WTC11 (cell line): ENCODE measurements around the gene RELCH. TPM values are rescaled to one million over a fixed set of nuclear protein-coding genes. Genes with fewer than 3 reads are reported as not detected.
A peak's percentile ranks its signal among the peaks of the same experiment; 100 is the strongest.

Experiments used
- ATAC-seq: fragments of 200-7000 bp; cut with Tn5 transposase; 2 replicates; pipeline ENCODE4 v1.10.0; 2021; ENCODE audit warnings: mild to moderate bottlenecking, moderate library complexity
- CTCF ChIA-PET: fragments of 300-600 bp; sonication (Branson Sonifier 250); formaldehyde crosslinking; loops from one replicate; lab custom pipeline; 2021; ENCODE audit warnings: antibody characterized with exemption; lab: Charles Lee
- POLR2A ChIA-PET: fragments of 350-600 bp; sonication (Branson Sonifier 250); formaldehyde crosslinking; loops from one replicate; lab custom pipeline; 2021; ENCODE audit warnings: antibody characterized with exemption; lab: Charles Lee
- DNase-seq: peaks from one replicate; pipeline ENCODE4 v3.0.0; 2021; ENCODE audit warnings: low spot score
- H3K27ac Mint-ChIP-seq: 2 replicates; pipeline ENCODE4 v1.8.0; 2021; ENCODE audit warnings: mixed read lengths
- H3K27me3 Mint-ChIP-seq: 2 replicates; pipeline ENCODE4 v1.8.0; 2021; ENCODE audit warnings: low read depth, mild to moderate bottlenecking, moderate library complexity, mixed read lengths
- H3K36me3 Mint-ChIP-seq: 2 replicates; pipeline ENCODE4 v1.8.0; 2021; ENCODE audit warnings: mixed read lengths
- H3K4me1 Mint-ChIP-seq: 2 replicates; pipeline ENCODE4 v1.8.0; 2022; ENCODE audit warnings: mixed read lengths
- H3K4me3 Mint-ChIP-seq: 2 replicates; pipeline ENCODE4 v1.8.0; 2021; ENCODE audit warnings: mild to moderate bottlenecking, moderate library complexity, mixed read lengths
- H3K9me3 Mint-ChIP-seq: 2 replicates; pipeline ENCODE4 v1.8.0; 2021; ENCODE audit warnings: mixed read lengths
- ATF1 ChIP-seq: sonication (generic); formaldehyde crosslinking; IDR thresholded peaks from 2 replicates; pipeline ENCODE4 v1.8.1; 2023; ENCODE audit warnings: mild to moderate bottlenecking, moderate library complexity, missing genetic modification reagents
- CDX4 ChIP-seq: fragments of 250-450 bp; sonication (Bioruptor Pico); IDR thresholded peaks from 2 replicates; pipeline ENCODE4 v1.9.0; 2021; ENCODE audit warnings: moderate library complexity, mild to moderate bottlenecking, inconsistent platforms, borderline replicate concordance
- E2F5 ChIP-seq: sonication (generic); formaldehyde crosslinking; IDR thresholded peaks from 2 replicates; pipeline ENCODE4 v1.8.1; 2022; ENCODE audit warnings: mild to moderate bottlenecking, moderate library complexity, missing genetic modification reagents
- ELF4 ChIP-seq: sonication (generic); formaldehyde crosslinking; IDR thresholded peaks from 2 replicates; pipeline ENCODE4 v1.8.1; 2022; ENCODE audit warnings: low read depth, mild to moderate bottlenecking, moderate library complexity, missing genetic modification reagents
- EMX1 ChIP-seq: fragments of 250-450 bp; sonication (Bioruptor Pico); IDR thresholded peaks from 2 replicates; pipeline ENCODE4 v1.8.0; 2021; ENCODE audit warnings: mild to moderate bottlenecking
- IRF1 ChIP-seq: sonication (generic); formaldehyde crosslinking; IDR thresholded peaks from 2 replicates; pipeline ENCODE4 v1.8.0; 2023; ENCODE audit warnings: missing genetic modification reagents
- NFATC4 ChIP-seq: fragments of 250-450 bp; sonication (Bioruptor Pico); IDR thresholded peaks from 2 replicates; pipeline ENCODE4 v1.9.0; 2021; ENCODE audit warnings: mild to moderate bottlenecking
- NR2C2 ChIP-seq: sonication (generic); formaldehyde crosslinking; IDR thresholded peaks from 2 replicates; pipeline ENCODE4 v1.8.0; 2022; ENCODE audit warnings: mild to moderate bottlenecking, missing genetic modification reagents
- NR3C1 ChIP-seq: sonication (generic); formaldehyde crosslinking; conservative IDR thresholded peaks from 2 replicates; pipeline ENCODE4 v1.8.1; 2023; ENCODE audit warnings: low read depth, mild to moderate bottlenecking, missing genetic modification reagents
- OVOL2 ChIP-seq: fragments of 250-450 bp; sonication (Bioruptor Pico); IDR thresholded peaks from 2 replicates; pipeline ENCODE4 v1.9.0; 2021; ENCODE audit warnings: mild to moderate bottlenecking, borderline replicate concordance
- PRRX2 ChIP-seq: fragments of 250-450 bp; sonication (Bioruptor Pico); IDR thresholded peaks from 2 replicates; pipeline ENCODE4 v1.8.0; 2021; ENCODE audit warnings: mild to moderate bottlenecking
- RELA ChIP-seq: sonication (generic); formaldehyde crosslinking; IDR thresholded peaks from 2 replicates; pipeline ENCODE4 v1.8.1; 2022; ENCODE audit warnings: missing genetic modification reagents, mild to moderate bottlenecking, borderline replicate concordance
- RORB ChIP-seq: fragments of 250-450 bp; sonication (Bioruptor Pico); IDR thresholded peaks from 2 replicates; pipeline ENCODE4 v1.9.0; 2021; ENCODE audit warnings: mild to moderate bottlenecking
- SMAD4 ChIP-seq: sonication (generic); formaldehyde crosslinking; IDR thresholded peaks from 2 replicates; pipeline ENCODE4 v1.8.0; 2022; ENCODE audit warnings: mild to moderate bottlenecking, missing genetic modification reagents
- STAT6 ChIP-seq: sonication (generic); formaldehyde crosslinking; conservative IDR thresholded peaks from 2 replicates; pipeline ENCODE4 v1.8.1; 2023; ENCODE audit warnings: mild to moderate bottlenecking, low read depth, missing genetic modification reagents, moderate library complexity
- TCF7 ChIP-seq: sonication (generic); formaldehyde crosslinking; IDR thresholded peaks from 2 replicates; pipeline ENCODE4 v1.8.0; 2022; ENCODE audit warnings: mild to moderate bottlenecking, low read depth, missing genetic modification reagents, moderate library complexity
- TEAD4 ChIP-seq: sonication (generic); formaldehyde crosslinking; IDR thresholded peaks from 2 replicates; pipeline ENCODE4 v1.8.0; 2022; ENCODE audit warnings: mild to moderate bottlenecking, missing genetic modification reagents
- ZBTB21 ChIP-seq: sonication (generic); formaldehyde crosslinking; IDR thresholded peaks from 2 replicates; pipeline ENCODE4 v1.8.1; 2023; ENCODE audit warnings: mild to moderate bottlenecking, missing genetic modification reagents, borderline replicate concordance
- ZNF138 ChIP-seq: sonication (generic); formaldehyde crosslinking; conservative IDR thresholded peaks from 2 replicates; pipeline ENCODE4 v1.8.1; 2022; ENCODE audit warnings: mild to moderate bottlenecking, moderate library complexity, missing genetic modification reagents
- ZNF232 ChIP-seq: sonication (generic); formaldehyde crosslinking; IDR thresholded peaks from 2 replicates; pipeline ENCODE4 v1.8.0; 2022; ENCODE audit warnings: mild to moderate bottlenecking, missing genetic modification reagents
- ZNF423 ChIP-seq: fragments of 250-450 bp; sonication (Bioruptor Pico); IDR thresholded peaks from 2 replicates; pipeline ENCODE4 v2.1.2; 2022; ENCODE audit warnings: mild to moderate bottlenecking, moderate library complexity
- ZNF671 ChIP-seq: fragments of 250-450 bp; sonication (Bioruptor Pico); IDR thresholded peaks from 2 replicates; pipeline ENCODE4 v1.8.0; 2021; ENCODE audit warnings: mild to moderate bottlenecking
- total RNA-seq: library from RNA; stranded (reverse); gene quantifications from 3 replicates; pipeline ENCODE4 v1.2.3, GENCODE V29; 2021

The RELCH gene
- total RNA-seq, 1 experiment from 2014 or later = 30.2 TPM

GRCh38 chr18:62329691-62330454 is 142.8 kb downstream of the RELCH start:
- peaks cover 30% of the 10 kb centered on the region for H3K27me3 Mint-ChIP-seq
- no peak for DNase-seq
- POLR2A ChIA-PET = no interaction called here

GRCh38 chr18:62330650-62331049 is 143.6 kb downstream of the RELCH start:
- Mint-ChIP-seq H3K9me3 (no peaks in the 10 kb centered on the region), H3K27me3 (peaks cover 28% of the 10 kb centered on the region), H3K4me1 (peaks cover 35% of the 10 kb centered on the region), H3K4me3 (no peak overlapping the region), H3K36me3 (no peaks in the 10 kb centered on the region), H3K27ac (no peak overlapping the region; the same call in 1 of the 2 replicates)
- DNase-seq (no peak), ATAC-seq (peak; percentile 5; the same call in 1 of the 2 replicates)
- CTCF ChIA-PET = interaction anchor here (0.8 to 1.1 kb wide), 2 partner anchors 8 to 95 kb away, joined by 3 read pairs; no protein-coding TSS in a partner anchor
- POLR2A ChIA-PET = no interaction called here
- TF ChIP-seq ELF4 (no peak), STAT6 (CRISPR knock-in tag) (no peak), ZNF671 (CRISPR knock-in tag) (no peak), ZBTB21 (CRISPR knock-in tag) (no peak), ZNF423 (no peak), RELA (CRISPR knock-in tag) (no peak), RORB (CRISPR knock-in tag) (no peak), ZNF138 (CRISPR knock-in tag) (no peak), IRF1 (CRISPR knock-in tag) (no peak), NR2C2 (CRISPR knock-in tag) (no peak), NR3C1 (CRISPR knock-in tag) (no peak)

More at GRCh38 chr18:62329691-62330454, 142.8 kb downstream of the RELCH start:
- Mint-ChIP-seq H3K36me3 (no peaks in the 10 kb centered on the region), H3K4me3 (no peak overlapping the region), H3K4me1 (peaks cover 35% of the 10 kb centered on the region), H3K27ac (no peak overlapping the region; the same call in 1 of the 2 replicates), H3K9me3 (no peaks in the 10 kb centered on the region)
- CTCF ChIA-PET = interaction anchor here (0.8 kb wide), 1 partner anchor 9 kb away, joined by 3 read pairs; no protein-coding TSS in a partner anchor
- ATAC-seq = peak; percentile 13
- no peak for TF ChIP-seq PRRX2 (CRISPR knock-in tag)
- TF ChIP-seq OVOL2 (CRISPR knock-in tag) = no peak
- TF ChIP-seq EMX1 (CRISPR knock-in tag) = no peak
- no peak for TF ChIP-seq ATF1 (CRISPR knock-in tag)
- TF ChIP-seq E2F5 (CRISPR knock-in tag) = no peak
- no peak for TF ChIP-seq CDX4 (CRISPR knock-in tag)
- no peak for TF ChIP-seq NFATC4 (CRISPR knock-in tag)
- no peak for TF ChIP-seq SMAD4
- no peak for TF ChIP-seq ZNF232 (CRISPR knock-in tag)
- TF ChIP-seq TEAD4 (CRISPR knock-in tag) = no peak
- TF ChIP-seq TCF7 (CRISPR knock-in tag) = no peak
